SU-DHL-6 (cell line): ENCODE data around the gene ZSWIM2.

ENCODE experiments used
- H2AFZ ChIP-seq: fragments of 200-600 bp; sonication (generic); 2 replicates; pipeline ENCODE4 v1.6.1; 2014; ENCODE audit warnings: low read depth, mild to moderate bottlenecking, moderate library complexity, mixed read lengths, antibody characterized with exemption, low read length; ENCODE audit not compliant: severe bottlenecking
- H3F3A ChIP-seq: fragments of 200-600 bp; shearing (Covaris generic); 2 replicates; pipeline ENCODE4 v1.6.0; 2016; ENCODE audit warnings: antibody characterized with exemption, mild to moderate bottlenecking; ENCODE audit not compliant: insufficient read depth
- H3K27ac ChIP-seq: fragments of 200-600 bp; sonication (generic); 2 replicates; pipeline ENCODE4 v1.5.1; 2016; ENCODE audit warnings: low read depth, mild to moderate bottlenecking, low read length, moderate library complexity, mixed read lengths
- H3K27me3 ChIP-seq: fragments of 200-600 bp; sonication (generic), shearing (Covaris generic); 2 replicates; pipeline ENCODE4 v1.6.0; 2014; ENCODE audit warnings: mild to moderate bottlenecking, low read length
- H3K36me3 ChIP-seq: fragments of 200-600 bp; sonication (generic); 2 replicates; pipeline ENCODE4 v1.6.1; 2014; ENCODE audit warnings: mild to moderate bottlenecking, low read length, mixed read lengths
- H3K4me2 ChIP-seq: fragments of 300-600, 200-600 bp; shearing (Covaris generic), sonication (generic); 2 replicates; pipeline ENCODE4 v1.6.0; 2014; ENCODE audit warnings: low read length, low read depth, mild to moderate bottlenecking; ENCODE audit not compliant: poor library complexity, severe bottlenecking
- H3K4me3 ChIP-seq: fragments of 200-600 bp; sonication (generic); 2 replicates; pipeline ENCODE4 v1.5.1; 2014; ENCODE audit warnings: antibody characterized with exemption, low read length, mild to moderate bottlenecking, mixed read lengths; ENCODE audit not compliant: insufficient read depth, poor library complexity, severe bottlenecking
- H3K79me2 ChIP-seq: fragments of 200-600 bp; sonication (generic); 2 replicates; pipeline ENCODE4 v1.6.1; 2014; ENCODE audit warnings: mild to moderate bottlenecking, low read length, moderate library complexity; ENCODE audit not compliant: insufficient read depth
- H3K9ac ChIP-seq: fragments of 200-600 bp; sonication (generic); 2 replicates; pipeline ENCODE4 v1.7.0; 2014; ENCODE audit warnings: mild to moderate bottlenecking, low read length
- H3K9me2 ChIP-seq: fragments of 200-600 bp; sonication (generic); replicated peaks from 2 replicates; pipeline ENCODE4 v1.6.1; 2014; ENCODE audit warnings: low read length; ENCODE audit not compliant: insufficient read depth
- H3K9me3 ChIP-seq: fragments of 200-600 bp; sonication (generic); 2 replicates; pipeline ENCODE4 v1.6.1; 2014; ENCODE audit warnings: low read length, mixed read lengths; ENCODE audit not compliant: insufficient read depth
- H4K20me1 ChIP-seq: fragments of 200-600 bp; sonication (generic); 2 replicates; pipeline ENCODE4 v1.6.1; 2014; ENCODE audit warnings: low read depth, mild to moderate bottlenecking, antibody characterized with exemption, low read length, moderate library complexity, mixed read lengths
- EZH2phosphoT487 ChIP-seq: fragments of 200-600 bp; sonication (generic), shearing (Covaris generic); conservative IDR thresholded peaks from 2 replicates; pipeline ENCODE4 v1.6.1; 2018; ENCODE audit warnings: mild to moderate bottlenecking, antibody characterized with exemption, low read length, moderate library complexity, mixed read lengths
- TF ChIP-seq, protein P1 (sequence below): fragments of 200-600 bp; sonication (generic); IDR thresholded peaks from one replicate; pipeline ENCODE4 v1.5.1; 2017; ENCODE audit warnings: antibody characterized with exemption, mild to moderate bottlenecking, low read length, moderate library complexity; ENCODE audit not compliant: insufficient read depth, poor library complexity, severe bottlenecking

Gene ZSWIM2

DNA sequence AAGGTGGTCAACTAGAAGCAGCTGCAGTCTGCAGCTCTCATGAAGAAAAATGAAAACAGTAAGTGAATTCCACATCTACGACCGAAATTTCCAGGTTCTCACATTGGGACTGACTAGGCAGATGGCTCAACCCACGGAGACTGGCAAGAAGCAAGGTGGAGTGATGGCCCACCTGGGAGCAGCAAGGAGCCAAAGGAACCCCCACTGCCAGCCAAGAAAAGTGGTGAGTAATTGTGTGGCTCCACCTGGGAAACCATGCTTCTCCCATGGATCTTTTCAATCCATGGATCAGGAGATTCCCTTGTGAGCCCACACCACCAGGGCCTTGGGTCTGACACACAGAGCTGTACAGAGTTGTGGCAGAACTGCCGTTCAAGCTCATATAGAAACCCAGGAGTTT, 64.0 kb downstream of the ZSWIM2 start:
- no peaks in the 10 kb centered on the region for H3K9me3 ChIP-seq
- H2AFZ ChIP-seq, result no peak overlapping the region
- no peaks in the 10 kb centered on the region for H3K27me3 ChIP-seq
- H4K20me1 ChIP-seq, result no peaks in the 10 kb centered on the region
- no peaks in the 10 kb centered on the region for H3K36me3 ChIP-seq
- no peaks in the 10 kb centered on the region for H3K79me2 ChIP-seq
- no peak overlapping the region for H3K4me3 ChIP-seq
- TF ChIP-seq EZH2phosphoT487, result no peak
- TF ChIP-seq, protein P1, sequence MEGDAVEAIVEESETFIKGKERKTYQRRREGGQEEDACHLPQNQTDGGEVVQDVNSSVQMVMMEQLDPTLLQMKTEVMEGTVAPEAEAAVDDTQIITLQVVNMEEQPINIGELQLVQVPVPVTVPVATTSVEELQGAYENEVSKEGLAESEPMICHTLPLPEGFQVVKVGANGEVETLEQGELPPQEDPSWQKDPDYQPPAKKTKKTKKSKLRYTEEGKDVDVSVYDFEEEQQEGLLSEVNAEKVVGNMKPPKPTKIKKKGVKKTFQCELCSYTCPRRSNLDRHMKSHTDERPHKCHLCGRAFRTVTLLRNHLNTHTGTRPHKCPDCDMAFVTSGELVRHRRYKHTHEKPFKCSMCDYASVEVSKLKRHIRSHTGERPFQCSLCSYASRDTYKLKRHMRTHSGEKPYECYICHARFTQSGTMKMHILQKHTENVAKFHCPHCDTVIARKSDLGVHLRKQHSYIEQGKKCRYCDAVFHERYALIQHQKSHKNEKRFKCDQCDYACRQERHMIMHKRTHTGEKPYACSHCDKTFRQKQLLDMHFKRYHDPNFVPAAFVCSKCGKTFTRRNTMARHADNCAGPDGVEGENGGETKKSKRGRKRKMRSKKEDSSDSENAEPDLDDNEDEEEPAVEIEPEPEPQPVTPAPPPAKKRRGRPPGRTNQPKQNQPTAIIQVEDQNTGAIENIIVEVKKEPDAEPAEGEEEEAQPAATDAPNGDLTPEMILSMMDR, result no peak
- no peak overlapping the region for H3K27ac ChIP-seq
- H3K4me2 ChIP-seq, result no peak overlapping the region
- H3F3A ChIP-seq, result no peaks in the 10 kb centered on the region
- no peak overlapping the region for H3K9ac ChIP-seq
- H3K9me2 ChIP-seq, result no peaks in the 10 kb centered on the region

DNA sequence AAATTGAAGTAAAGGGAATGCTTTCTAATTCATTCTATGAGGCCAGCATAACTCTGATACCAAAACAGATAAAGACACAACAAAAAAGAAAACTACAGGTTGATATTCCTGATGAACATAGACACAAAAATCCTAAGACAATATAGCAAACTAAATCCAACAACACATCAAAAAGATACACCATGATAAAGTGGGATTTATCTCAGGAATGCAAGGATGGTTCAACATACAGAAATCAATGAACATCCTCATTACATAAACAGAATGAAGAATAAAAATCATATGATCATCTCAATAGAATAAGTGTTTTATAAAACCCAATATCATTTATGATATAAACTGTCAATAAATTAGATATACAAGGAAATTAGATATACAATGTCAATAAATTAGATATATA, 65.7 kb downstream of the ZSWIM2 start:
- no peaks in the 10 kb centered on the region for H3K36me3 ChIP-seq
- no peak overlapping the region for H2AFZ ChIP-seq
- no peak overlapping the region for H3K4me3 ChIP-seq
- no peak overlapping the region for H3K27ac ChIP-seq
- no peak overlapping the region for H3K9ac ChIP-seq
- H4K20me1 ChIP-seq, result no peaks in the 10 kb centered on the region
- no peaks in the 10 kb centered on the region for H3K27me3 ChIP-seq
- no peak overlapping the region for H3K4me2 ChIP-seq
- H3K79me2 ChIP-seq, result no peaks in the 10 kb centered on the region
- no peaks in the 10 kb centered on the region for H3K9me3 ChIP-seq
- TF ChIP-seq EZH2phosphoT487, result no peak
- TF ChIP-seq, protein P1, result no peak
- no peaks in the 10 kb centered on the region for H3K9me2 ChIP-seq
- H3F3A ChIP-seq, result no peaks in the 10 kb centered on the region

DNA sequence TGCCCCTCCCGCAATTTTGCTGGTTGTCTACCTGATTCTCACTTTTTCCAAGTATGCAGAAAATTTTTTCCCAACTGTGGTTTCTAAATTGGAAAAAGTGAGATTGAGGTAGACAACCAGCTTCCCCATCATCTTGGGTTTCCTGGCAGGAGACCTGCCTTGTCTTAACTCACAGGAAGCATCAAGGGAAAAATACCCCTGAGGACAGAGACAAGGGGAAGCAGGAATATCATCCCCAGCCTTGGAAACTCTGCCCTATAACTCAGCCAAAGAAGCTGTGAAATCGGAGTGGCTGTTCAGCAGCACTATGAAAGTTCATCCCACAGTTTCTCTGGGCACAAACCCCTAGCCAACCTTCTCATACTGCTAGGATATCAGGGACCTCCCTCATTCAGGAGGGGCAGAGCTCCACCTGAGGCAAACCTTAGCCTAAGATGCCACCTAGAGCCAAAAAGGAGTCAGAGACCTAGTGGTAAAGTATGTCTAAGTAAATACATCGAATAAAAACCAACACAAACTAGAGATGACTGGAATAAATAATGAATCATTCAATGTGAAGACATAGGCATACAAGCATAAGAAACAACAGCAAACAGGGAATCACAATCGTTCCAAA, 68.2 kb downstream of the ZSWIM2 start:
- H3K9me2 ChIP-seq, result no peaks in the 10 kb centered on the region
- TF ChIP-seq EZH2phosphoT487, result no peak
- TF ChIP-seq, protein P1, result no peak
- no peaks in the 10 kb centered on the region for H4K20me1 ChIP-seq

More for the DNA sequence above, 68.2 kb downstream of the ZSWIM2 start:
- no peaks in the 10 kb centered on the region for H3K9me3 ChIP-seq
- no peaks in the 10 kb centered on the region for H3K36me3 ChIP-seq
- H3F3A ChIP-seq, result no peaks in the 10 kb centered on the region
- no peak overlapping the region for H3K9ac ChIP-seq
- no peak overlapping the region for H2AFZ ChIP-seq
- no peak overlapping the region for H3K4me2 ChIP-seq
- no peak overlapping the region for H3K27ac ChIP-seq
- no peaks in the 10 kb centered on the region for H3K27me3 ChIP-seq
- H3K79me2 ChIP-seq, result no peaks in the 10 kb centered on the region
- H3K4me3 ChIP-seq, result no peak overlapping the region
